Ammon's horn (tissue), 1 donor: ENCODE results near the gene SEC61B.

Experiments used
- DNase-seq: peaks from one replicate; pipeline ENCODE4 v3.0.0-alpha.2; 2016; ENCODE audit warnings: low spot score

Gene SEC61B

DNA sequence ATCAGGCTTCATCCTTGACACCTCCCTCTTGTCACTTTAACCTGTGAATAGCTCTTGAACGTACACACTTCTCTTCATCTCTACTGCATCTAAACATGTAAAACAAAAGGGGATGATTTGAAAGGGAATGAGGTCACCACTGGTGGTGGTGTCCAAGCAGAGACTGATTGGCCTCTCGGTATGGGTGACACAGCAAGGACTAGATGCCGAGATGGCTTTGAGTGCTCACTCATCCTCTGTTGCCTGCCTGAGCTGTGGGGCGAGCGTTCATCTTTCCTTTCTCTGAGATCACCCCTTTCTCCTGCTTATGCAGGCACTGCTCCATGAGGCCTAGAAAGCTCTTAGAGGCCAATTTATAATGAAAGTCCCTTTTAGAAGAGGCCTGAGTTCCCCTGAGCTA is 51.9 kb downstream of the SEC61B start:
- DNase-seq: no peak

DNA sequence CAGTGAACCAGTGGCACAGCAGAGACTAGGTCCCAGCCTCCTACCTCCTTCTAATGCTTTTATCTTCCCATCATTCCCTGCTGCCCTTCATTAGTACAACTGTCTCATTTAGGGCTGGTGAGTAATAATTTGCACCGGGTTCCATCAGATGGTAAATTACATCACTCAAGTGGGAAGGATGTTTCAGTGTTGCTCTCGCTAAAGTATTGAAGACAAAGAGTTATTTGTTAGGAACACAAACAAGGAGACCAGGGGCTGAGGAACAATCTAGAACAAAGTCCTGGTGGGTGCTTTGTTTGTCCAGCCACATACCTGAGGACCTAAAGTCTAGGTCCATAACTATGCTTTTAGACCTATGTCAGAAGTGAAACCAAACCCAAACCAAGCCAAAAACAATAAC is 52.4 kb downstream of the SEC61B start:
- DNase-seq: no peak
